Measurements from ENCODE around the gene PLAGL1. TPM values are rescaled to one million over a fixed set of nuclear protein-coding genes. Genes with fewer than 3 reads are reported as not detected.

PLAGL1 gene
- total and polyA plus RNA-seq, 2 experiments from 2014 or later = 22.8 to 43.8 TPM

DNA sequence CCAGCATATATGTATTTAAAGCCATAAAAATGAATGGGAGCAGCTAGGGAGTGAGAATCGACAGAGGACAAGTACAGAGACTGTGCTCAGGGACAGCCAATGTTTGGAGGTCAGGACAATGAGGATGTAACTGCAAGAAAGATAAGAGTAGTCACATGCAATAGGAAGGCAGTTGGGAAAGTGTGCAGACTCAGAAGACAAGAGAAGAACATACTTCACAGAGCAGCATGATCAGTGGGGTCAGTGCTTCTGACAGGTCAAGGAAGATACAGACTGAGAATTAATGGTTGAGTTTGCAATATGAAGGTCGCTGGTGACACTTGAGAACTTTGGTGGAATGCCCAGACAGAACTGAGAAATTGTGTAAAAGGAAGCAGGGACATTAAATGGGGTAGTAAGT, 25.1 kb downstream of the PLAGL1 start:
- no peaks in the 10 kb centered on the region for H3K9me3 ChIP-seq (ENCODE audit: low read depth)
- DNase-seq = no peak
- no peaks in the 10 kb centered on the region for H3K9me2 ChIP-seq (ENCODE audit: insufficient read depth)
- no peaks in the 10 kb centered on the region; the same call in 1 of the 2 replicates for H3K36me3 ChIP-seq (ENCODE audit: low read depth)
- H3K9ac ChIP-seq = no peak overlapping the region
- no peak overlapping the region for H3K4me2 ChIP-seq (ENCODE audit: unreplicated experiment)
- peaks cover 73% of the 10 kb centered on the region for H3K79me2 ChIP-seq (ENCODE audit: insufficient read depth)
- 65 to 67% methylated on average over 2 of the region's 2 CpGs for WGBS, 2 experiments (ENCODE audit: low coverage in 1 of 2, low lambda C conversion rate in 2 of 2, missing lambda C conversion rate in 2 of 2)
- no peak overlapping the region for H3K4me3 ChIP-seq
- 0 out of 2 replicates have a peak, but pooled peaks cover 6% of the 10 kb centered on the region for H3F3A ChIP-seq (ENCODE audit: insufficient read depth)
- H3K27me3 ChIP-seq (replicated peaks; ENCODE audit: insufficient read depth) = no peaks in the 10 kb centered on the region
- no peaks in the 10 kb centered on the region for H3K4me1 ChIP-seq (ENCODE audit: insufficient read depth)
- H2AFZ ChIP-seq = no peak overlapping the region
- in situ Hi-C loops (cut with MboI) = no loop called here
- no peaks in the 10 kb centered on the region for H4K20me1 ChIP-seq (ENCODE audit: insufficient read depth)
- TF ChIP-seq EZH2phosphoT487 (IDR thresholded peaks at IDR 0.05; ENCODE audit: insufficient read depth, low read depth) = no peak
- TF ChIP-seq EZH2 (IDR thresholded peaks at IDR 0.05; ENCODE audit: insufficient read depth, poor library complexity, severe bottlenecking) = no peak
- H3K27ac ChIP-seq = no peak overlapping the region

DNA sequence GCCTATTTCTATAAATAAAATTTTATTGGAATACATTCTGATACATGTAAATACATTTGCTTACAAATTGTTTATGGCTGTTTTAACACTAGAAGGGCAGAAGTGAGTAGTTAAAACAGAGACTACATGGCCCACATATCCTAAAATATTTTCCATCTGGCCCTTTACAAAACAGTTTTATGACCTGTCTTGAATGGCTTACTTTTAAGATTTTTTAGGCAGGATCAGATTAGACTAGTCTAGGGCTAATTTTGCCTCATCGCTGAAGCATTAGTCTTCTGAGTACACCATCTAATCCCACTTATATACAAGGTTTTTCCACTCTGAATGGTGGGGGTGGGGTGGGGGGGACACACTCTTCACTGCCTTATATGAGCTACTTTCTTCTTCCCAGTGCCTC, 27.1 kb downstream of the PLAGL1 start:
- no peak overlapping the region for H3K27ac ChIP-seq
- no peaks in the 10 kb centered on the region for H3K9me2 ChIP-seq (ENCODE audit: insufficient read depth)
- H3K9me3 ChIP-seq (ENCODE audit: low read depth) = no peaks in the 10 kb centered on the region
- no peak for TF ChIP-seq EZH2 (IDR thresholded peaks at IDR 0.05; ENCODE audit: insufficient read depth, poor library complexity, severe bottlenecking)
- no peak for TF ChIP-seq EZH2phosphoT487 (IDR thresholded peaks at IDR 0.05; ENCODE audit: insufficient read depth, low read depth)
- no peaks in the 10 kb centered on the region for H3K36me3 ChIP-seq (ENCODE audit: low read depth)
- H3K79me2 ChIP-seq (ENCODE audit: insufficient read depth) = peaks cover 52% of the 10 kb centered on the region
- 0 out of 2 replicates have a peak, but pooled peaks cover 6% of the 10 kb centered on the region for H3F3A ChIP-seq (ENCODE audit: insufficient read depth)
- in situ Hi-C loops (cut with MboI) = no loop called here
- DNase-seq = no peak
- H3K4me2 ChIP-seq (ENCODE audit: unreplicated experiment) = no peak overlapping the region
- H3K4me1 ChIP-seq (ENCODE audit: insufficient read depth) = no peaks in the 10 kb centered on the region
- WGBS, 2 experiments (ENCODE audit: low coverage in 1 of 2, low lambda C conversion rate in 2 of 2, missing lambda C conversion rate in 2 of 2) = 93% methylated on average over 1 of the region's 1 CpG
- H2AFZ ChIP-seq = no peak overlapping the region
- H3K27me3 ChIP-seq (replicated peaks; ENCODE audit: insufficient read depth) = no peaks in the 10 kb centered on the region
- no peaks in the 10 kb centered on the region for H4K20me1 ChIP-seq (ENCODE audit: insufficient read depth)
- no peak overlapping the region for H3K4me3 ChIP-seq
- no peak overlapping the region for H3K9ac ChIP-seq

DNA sequence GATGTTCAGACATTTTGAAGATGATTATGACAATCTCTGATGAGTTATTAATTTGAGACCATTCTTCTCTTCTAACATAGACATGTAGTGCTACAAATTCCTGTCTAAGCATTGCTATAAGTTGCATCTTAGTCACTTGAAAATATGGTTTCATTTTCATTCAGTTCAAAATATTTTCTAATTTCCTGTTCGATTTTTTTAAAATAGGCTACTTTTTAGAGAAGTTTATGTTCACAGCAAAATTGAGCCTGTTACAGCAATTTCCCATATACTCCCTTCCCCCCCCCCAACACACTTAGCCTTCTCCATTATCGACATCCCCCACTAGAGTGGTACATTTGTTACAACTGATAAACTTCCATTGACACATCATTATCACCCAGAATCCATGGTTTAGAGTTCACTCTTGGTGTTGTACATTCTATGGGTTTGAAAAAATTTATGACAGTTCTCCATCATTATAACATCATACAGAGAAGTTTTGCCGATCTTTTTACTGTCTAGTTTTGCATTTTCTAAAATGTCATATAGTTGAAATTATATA, 31.2 kb downstream of the PLAGL1 start:
- Histone ChIP-seq H2AFZ (no peak overlapping the region), H3F3A (ENCODE audit: insufficient read depth) (0 out of 2 replicates have a peak, but pooled peaks cover 6% of the 10 kb centered on the region), H3K27me3 (replicated peaks; ENCODE audit: insufficient read depth) (no peaks in the 10 kb centered on the region), H3K79me2 (ENCODE audit: insufficient read depth) (peaks cover 37% of the 10 kb centered on the region), H3K9me2 (ENCODE audit: insufficient read depth) (no peaks in the 10 kb centered on the region), H3K4me2 (ENCODE audit: unreplicated experiment) (no peak overlapping the region), H3K4me3 (no peak overlapping the region), H3K9me3 (ENCODE audit: low read depth) (no peaks in the 10 kb centered on the region), H4K20me1 (ENCODE audit: insufficient read depth) (no peaks in the 10 kb centered on the region), H3K9ac (no peak overlapping the region), H3K36me3 (ENCODE audit: low read depth) (no peaks in the 10 kb centered on the region), H3K27ac (no peak overlapping the region), H3K4me1 (ENCODE audit: insufficient read depth) (no peaks in the 10 kb centered on the region)
- DNase-seq = no peak
- in situ Hi-C loops (cut with MboI) = no loop called here
- 89 to 92% methylated on average over 3 of the region's 3 CpGs for WGBS, 2 experiments (ENCODE audit: low coverage in 1 of 2, low lambda C conversion rate in 2 of 2, missing lambda C conversion rate in 2 of 2)
- TF ChIP-seq EZH2 (IDR thresholded peaks at IDR 0.05; ENCODE audit: insufficient read depth, poor library complexity, severe bottlenecking) (no peak), EZH2phosphoT487 (IDR thresholded peaks at IDR 0.05; ENCODE audit: insufficient read depth, low read depth) (no peak)

DNA sequence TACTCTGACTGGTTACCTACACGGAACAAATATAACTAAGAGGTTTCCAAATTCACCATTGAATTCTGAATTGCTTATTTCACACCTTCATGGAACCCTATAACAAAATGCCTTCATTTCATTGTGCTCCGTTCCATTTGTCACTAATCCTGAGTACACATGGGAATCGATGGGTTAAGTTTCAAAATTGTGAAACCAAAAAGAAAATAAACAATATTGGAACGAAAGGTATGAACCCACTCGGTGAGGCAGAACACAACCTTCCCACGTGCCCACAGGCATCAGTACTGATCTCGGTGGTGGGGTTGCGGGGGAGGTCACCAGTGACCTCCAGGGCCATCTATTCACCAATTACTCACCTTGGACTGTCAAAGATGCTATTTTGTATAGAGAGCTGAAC, 34.0 kb downstream of the PLAGL1 start:
- Histone ChIP-seq H3K4me3 (no peak overlapping the region), H3F3A (ENCODE audit: insufficient read depth) (no peaks in the 10 kb centered on the region), H4K20me1 (ENCODE audit: insufficient read depth) (no peaks in the 10 kb centered on the region), H3K27me3 (replicated peaks; ENCODE audit: insufficient read depth) (0 out of 2 replicates have a peak, but pooled peaks cover 4% of the 10 kb centered on the region), H3K4me1 (ENCODE audit: insufficient read depth) (peaks cover 11% of the 10 kb centered on the region), H3K9ac (no peak overlapping the region), H3K9me2 (ENCODE audit: insufficient read depth) (no peaks in the 10 kb centered on the region), H3K36me3 (ENCODE audit: low read depth) (no peaks in the 10 kb centered on the region), H3K9me3 (ENCODE audit: low read depth) (no peaks in the 10 kb centered on the region), H3K4me2 (ENCODE audit: unreplicated experiment) (no peak overlapping the region), H2AFZ (no peak overlapping the region), H3K27ac (no peak overlapping the region), H3K79me2 (ENCODE audit: insufficient read depth) (peaks cover 46% of the 10 kb centered on the region)
- TF ChIP-seq EZH2phosphoT487 (IDR thresholded peaks at IDR 0.05; ENCODE audit: insufficient read depth, low read depth) (no peak), EZH2 (IDR thresholded peaks at IDR 0.05; ENCODE audit: insufficient read depth, poor library complexity, severe bottlenecking) (no peak)
- no peak for DNase-seq
- in situ Hi-C loops (cut with MboI) = no loop called here
- 62 to 65% methylated on average over 8 of the region's 8 CpGs for WGBS, 2 experiments (ENCODE audit: low coverage in 1 of 2, low lambda C conversion rate in 2 of 2, missing lambda C conversion rate in 2 of 2)

All from GM23248 (cell line).